ENCODE data around the gene KRT85.

DNA sequence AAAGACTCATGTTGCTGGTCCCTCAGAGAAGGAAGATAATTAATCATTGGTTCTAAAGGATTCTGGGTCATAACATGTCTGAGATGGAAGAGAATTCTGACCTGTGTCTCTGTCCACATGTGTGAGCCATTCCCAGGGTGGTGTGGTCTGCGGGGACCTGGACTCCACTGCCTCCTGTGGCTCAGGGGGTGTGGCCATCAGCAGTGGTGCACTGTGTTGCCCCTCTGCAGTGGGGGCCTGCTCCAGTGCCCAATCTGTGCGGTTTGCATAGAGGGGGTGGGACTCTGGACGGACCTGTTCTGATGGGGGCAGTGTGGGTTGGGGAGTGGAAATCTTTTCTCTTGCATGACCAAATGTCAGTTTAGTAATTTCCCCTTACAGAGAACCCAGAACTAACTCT lies 13.5 kb downstream of the KRT85 start:
- TF ChIP-seq, protein P1, sequence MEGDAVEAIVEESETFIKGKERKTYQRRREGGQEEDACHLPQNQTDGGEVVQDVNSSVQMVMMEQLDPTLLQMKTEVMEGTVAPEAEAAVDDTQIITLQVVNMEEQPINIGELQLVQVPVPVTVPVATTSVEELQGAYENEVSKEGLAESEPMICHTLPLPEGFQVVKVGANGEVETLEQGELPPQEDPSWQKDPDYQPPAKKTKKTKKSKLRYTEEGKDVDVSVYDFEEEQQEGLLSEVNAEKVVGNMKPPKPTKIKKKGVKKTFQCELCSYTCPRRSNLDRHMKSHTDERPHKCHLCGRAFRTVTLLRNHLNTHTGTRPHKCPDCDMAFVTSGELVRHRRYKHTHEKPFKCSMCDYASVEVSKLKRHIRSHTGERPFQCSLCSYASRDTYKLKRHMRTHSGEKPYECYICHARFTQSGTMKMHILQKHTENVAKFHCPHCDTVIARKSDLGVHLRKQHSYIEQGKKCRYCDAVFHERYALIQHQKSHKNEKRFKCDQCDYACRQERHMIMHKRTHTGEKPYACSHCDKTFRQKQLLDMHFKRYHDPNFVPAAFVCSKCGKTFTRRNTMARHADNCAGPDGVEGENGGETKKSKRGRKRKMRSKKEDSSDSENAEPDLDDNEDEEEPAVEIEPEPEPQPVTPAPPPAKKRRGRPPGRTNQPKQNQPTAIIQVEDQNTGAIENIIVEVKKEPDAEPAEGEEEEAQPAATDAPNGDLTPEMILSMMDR (conservative IDR thresholded peaks at IDR 0.05; ENCODE audit: low read depth, low read length), result no peak
- TF ChIP-seq, protein P2, sequence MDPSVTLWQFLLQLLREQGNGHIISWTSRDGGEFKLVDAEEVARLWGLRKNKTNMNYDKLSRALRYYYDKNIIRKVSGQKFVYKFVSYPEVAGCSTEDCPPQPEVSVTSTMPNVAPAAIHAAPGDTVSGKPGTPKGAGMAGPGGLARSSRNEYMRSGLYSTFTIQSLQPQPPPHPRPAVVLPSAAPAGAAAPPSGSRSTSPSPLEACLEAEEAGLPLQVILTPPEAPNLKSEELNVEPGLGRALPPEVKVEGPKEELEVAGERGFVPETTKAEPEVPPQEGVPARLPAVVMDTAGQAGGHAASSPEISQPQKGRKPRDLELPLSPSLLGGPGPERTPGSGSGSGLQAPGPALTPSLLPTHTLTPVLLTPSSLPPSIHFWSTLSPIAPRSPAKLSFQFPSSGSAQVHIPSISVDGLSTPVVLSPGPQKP (IDR thresholded peaks at IDR 0.05; ENCODE audit: borderline replicate concordance, low read depth, low read length), result no peak
- TF ChIP-seq POLR2A (IDR thresholded peaks at IDR 0.05; ENCODE audit: low read depth, low read length), result no peak
- TF ChIP-seq RAD21 (IDR thresholded peaks at IDR 0.05; ENCODE audit: low read length), result no peak
